HEK293 (cell line): ENCODE data around the gene CCND3.
A peak's percentile ranks its signal among the peaks of the same experiment; 100 is the strongest.

Experiments used
- CTCF ChIA-PET: fragments of 350-600 bp; formaldehyde crosslinking; extraction: SDS; loops from one replicate; lab custom pipeline; 2021; ENCODE audit warnings: antibody characterized with exemption; lab: Yijun Ruan, JAX
- POLR2A ChIA-PET: fragments of 300-600 bp; formaldehyde crosslinking; extraction: SDS; loops from one replicate; lab custom pipeline; 2020; ENCODE audit warnings: antibody characterized with exemption, inconsistent platforms; lab: Yijun Ruan, JAX
- H3K27ac ChIP-seq: fragments of 200-500 bp; sonication (Bioruptor generic); 2 replicates; pipeline ENCODE4 v1.5.1; 2014; ENCODE audit warnings: low read depth, low read length, control low read depth, inconsistent platforms; ENCODE audit errors: extremely low read depth
- H3K36me3 ChIP-seq, 2 experiments: fragments of 200-500 bp in 1 of 2; sonication (Bioruptor generic) in 1 of 2; 1 replicate in 1 of 2; 2 replicates in 1 of 2; pipeline ENCODE4 v1.5.1; 2014 to 2017; ENCODE audit warnings: inconsistent platforms in 2 of 2, low read length in 2 of 2; ENCODE audit not compliant: control insufficient read depth in 2 of 2, insufficient read depth in 1 of 2
- H3K4me1 ChIP-seq: fragments of 200-500 bp; sonication (Bioruptor generic); 2 replicates; pipeline ENCODE4 v1.5.1; 2014; ENCODE audit warnings: mild to moderate bottlenecking, low read length, inconsistent platforms; ENCODE audit not compliant: control insufficient read depth, insufficient read depth
- H3K4me3 ChIP-seq: 2 replicates; pipeline ENCODE4 v1.5.1; 2011; ENCODE audit warnings: low read depth, mild to moderate bottlenecking, control low read depth, low read length, moderate library complexity
- H3K9me3 ChIP-seq: fragments of 200-500 bp; sonication (Bioruptor generic); 2 replicates; pipeline ENCODE4 v1.5.1; 2014; ENCODE audit warnings: low read depth, low read length, inconsistent platforms; ENCODE audit not compliant: control insufficient read depth, insufficient read depth
- EGR2 ChIP-seq: fragments of 450-650 bp; formaldehyde crosslinking; IDR thresholded peaks from 2 replicates; pipeline ENCODE4 v1.5.1; 2016; ENCODE audit warnings: low read depth, missing biosample characterization, missing genetic modification characterization
- GLI4 ChIP-seq: fragments of 450-650 bp; formaldehyde crosslinking; IDR thresholded peaks from 2 replicates; pipeline ENCODE4 v1.5.1; 2016; ENCODE audit warnings: missing biosample characterization, missing genetic modification characterization
- OVOL3 ChIP-seq: fragments of 450-650 bp; formaldehyde crosslinking; IDR thresholded peaks from 2 replicates; pipeline ENCODE4 v1.5.1; 2016; ENCODE audit warnings: missing biosample characterization, missing genetic modification characterization
- PBX3 ChIP-seq: sonication (generic); formaldehyde crosslinking; IDR thresholded peaks from 2 replicates; pipeline ENCODE4 v1.8.1; 2022; ENCODE audit warnings: mild to moderate bottlenecking, moderate library complexity, missing genetic modification reagents
- PRDM1 ChIP-seq: fragments of 450-650 bp; formaldehyde crosslinking; IDR thresholded peaks from 2 replicates; pipeline ENCODE4; 2016; ENCODE audit warnings: missing biosample characterization, missing genetic modification characterization
- REST ChIP-seq: fragments of 450-650 bp; formaldehyde crosslinking; IDR thresholded peaks from 2 replicates; pipeline ENCODE4 v1.5.1; 2016; ENCODE audit warnings: missing biosample characterization, missing genetic modification characterization
- ZIC2 ChIP-seq: fragments of 450-650 bp; formaldehyde crosslinking; IDR thresholded peaks from 2 replicates; pipeline ENCODE4 v1.5.1; 2016; ENCODE audit warnings: missing biosample characterization, missing genetic modification characterization
- ZNF114 ChIP-seq: fragments of 450-650 bp; formaldehyde crosslinking; IDR thresholded peaks from 2 replicates; pipeline ENCODE4 v1.5.0; 2017; ENCODE audit warnings: missing biosample characterization, missing genetic modification characterization
- ZNF133 ChIP-seq: fragments of 450-650 bp; formaldehyde crosslinking; IDR thresholded peaks from 2 replicates; pipeline ENCODE4 v1.5.1; 2016; ENCODE audit warnings: missing biosample characterization, missing genetic modification characterization
- ZNF19 ChIP-seq: fragments of 450-650 bp; formaldehyde crosslinking; IDR thresholded peaks from 2 replicates; pipeline ENCODE4; 2016; ENCODE audit warnings: missing biosample characterization, missing genetic modification characterization, low read depth
- ZNF433 ChIP-seq: fragments of 450-650 bp; formaldehyde crosslinking; IDR thresholded peaks from 2 replicates; pipeline ENCODE4 v1.5.1; 2016; ENCODE audit warnings: missing biosample characterization, missing genetic modification characterization, low read depth
- ZNF548 ChIP-seq: fragments of 450-650 bp; formaldehyde crosslinking; IDR thresholded peaks from 2 replicates; pipeline ENCODE4 v1.5.1; 2016; ENCODE audit warnings: missing biosample characterization, missing genetic modification characterization
- ZNF549 ChIP-seq: fragments of 450-650 bp; IDR thresholded peaks from 2 replicates; pipeline ENCODE4 v1.5.1; 2018; ENCODE audit warnings: missing biosample characterization, missing genetic modification characterization, mild to moderate bottlenecking, inconsistent platforms, moderate library complexity
- ZNF585B ChIP-seq: fragments of 450-650 bp; formaldehyde crosslinking; IDR thresholded peaks from 2 replicates; pipeline ENCODE4 v1.5.1; 2016; ENCODE audit warnings: missing biosample characterization, missing genetic modification characterization
- ZNF596 ChIP-seq: fragments of 450-650 bp; IDR thresholded peaks from 2 replicates; pipeline ENCODE4 v1.5.0; 2018; ENCODE audit warnings: missing biosample characterization, mild to moderate bottlenecking, missing genetic modification characterization, moderate library complexity
- ZNF639 ChIP-seq: fragments of 450-650 bp; formaldehyde crosslinking; IDR thresholded peaks from 2 replicates; pipeline ENCODE4 v1.5.1; 2016; ENCODE audit warnings: missing biosample characterization, missing genetic modification characterization
- ZNF654 ChIP-seq: fragments of 450-650 bp; formaldehyde crosslinking; IDR thresholded peaks from 2 replicates; pipeline ENCODE4 v1.5.1; 2016; ENCODE audit warnings: low read depth, missing biosample characterization, missing genetic modification characterization
- ZNF704 ChIP-seq: fragments of 450-650 bp; formaldehyde crosslinking; IDR thresholded peaks from 2 replicates; pipeline ENCODE4 v1.5.1; 2016; ENCODE audit warnings: missing biosample characterization, missing genetic modification characterization
- ZNF785 ChIP-seq: fragments of 450-650 bp; formaldehyde crosslinking; IDR thresholded peaks from 2 replicates; pipeline ENCODE4 v1.5.1; 2016; ENCODE audit warnings: missing biosample characterization, missing genetic modification characterization

The CCND3 gene

GRCh38 chr6:41892921-41893564 is 48.6 kb downstream of the CCND3 start:
- TF ChIP-seq ZNF548 (tag by site-specific recombination) (no peak), GLI4 (tag by site-specific recombination) (no peak), REST (tag by site-specific recombination) (peak; percentile 60), PRDM1 (tag by site-specific recombination) (0 out of 2 replicates have a peak, but pooled peaks have one; percentile 5)

GRCh38 chr6:41887331-41887751 is 54.3 kb downstream of the CCND3 start:
- POLR2A ChIA-PET: interaction anchor here (0.5 to 0.6 kb wide), 3 partner anchors 15 to 47 kb away, joined by 3 to 4 read pairs (median 3); no protein-coding TSS in a partner anchor

More at GRCh38 chr6:41892921-41893564, 48.6 kb downstream of the CCND3 start:
- Histone ChIP-seq H3K4me3 (no peak overlapping the region), H3K36me3 (peaks cover 0 to 4% of the 10 kb centered on the region in 2 experiments; a peak in 1 of 3 replicates), H3K9me3 (no peaks in the 10 kb centered on the region), H3K4me1 (peaks cover 9% of the 10 kb centered on the region; the same call in 1 of the 2 replicates), H3K27ac (no peak overlapping the region)
- CTCF ChIA-PET: interaction anchor here (0.6 to 3.1 kb wide), 7 partner anchors 14 to 151 kb away, joined by 3 to 11 read pairs (median 4); partner anchors contain the start of genes BYSL, MED20 and TOMM6
- POLR2A ChIA-PET: interaction anchor here (1.0 to 1.7 kb wide), 2 partner anchors 15 to 28 kb away, joined by 3 to 6 read pairs; partner anchors contain the start of genes BYSL and MED20

More at GRCh38 chr6:41887331-41887751, 54.3 kb downstream of the CCND3 start:
- Histone ChIP-seq H3K4me3 (no peak overlapping the region), H3K9me3 (no peaks in the 10 kb centered on the region), H3K27ac (no peak overlapping the region), H3K36me3 (peaks cover 0 to 4% of the 10 kb centered on the region in 2 experiments; a peak in 1 of 3 replicates), H3K4me1 (no peaks in the 10 kb centered on the region)
- CTCF ChIA-PET: interaction anchor here (0.5 to 2.8 kb wide), 7 partner anchors 9 to 802 kb away, joined by 3 to 11 read pairs (median 3); partner anchors contain the start of genes BYSL and MED20
- TF ChIP-seq ZNF133: no peak
- no peak for TF ChIP-seq ZIC2
- TF ChIP-seq OVOL3 (tag by site-specific recombination): no peak
- no peak for TF ChIP-seq ZNF433 (tag by site-specific recombination)
- no peak for TF ChIP-seq ZNF704 (tag by site-specific recombination)
- TF ChIP-seq ZNF785 (tag by site-specific recombination): no peak
- no peak for TF ChIP-seq ZNF596 (tag by site-specific recombination)
- no peak for TF ChIP-seq ZNF19
- TF ChIP-seq ZNF585B: no peak
- no peak for TF ChIP-seq ZNF654 (tag by site-specific recombination)
- no peak for TF ChIP-seq ZNF549 (tag by site-specific recombination)
- TF ChIP-seq PBX3: no peak
- TF ChIP-seq EGR2 (tag by site-specific recombination): no peak
- TF ChIP-seq ZNF639 (tag by site-specific recombination): no peak
- TF ChIP-seq ZNF114 (tag by site-specific recombination): no peak
